Ovary (tissue), 9 donors: ENCODE measurements around the gene PEA15. TPM values are rescaled to one million over a fixed set of nuclear protein-coding genes. Genes with fewer than 3 reads are reported as not detected.

Source experiments
- DNase-seq, 5 donors: peaks; one replicate each; pipeline ENCODE4 v3.0.0-alpha.2; 2019 to 2020
- H3K27ac ChIP-seq, 2 donors: fragments of 200-600 bp; one replicate each; pipeline versions ENCODE4 v1.5.1 to v1.8.0; 2019 to 2022
- H3K27me3 ChIP-seq: fragments of 200-600 bp; one replicate; pipeline ENCODE4 v1.8.0; 2022
- H3K36me3 ChIP-seq: fragments of 200-600 bp; sonication (generic); one replicate; pipeline ENCODE4 v1.5.1; 2019
- H3K4me1 ChIP-seq: one replicate; pipeline ENCODE4 v1.8.1; 2013; ENCODE audit warnings: mild to moderate bottlenecking, moderate library complexity; ENCODE audit not compliant: insufficient read depth
- H3K4me3 ChIP-seq: fragments of 200-600 bp; sonication (generic); one replicate; pipeline ENCODE4 v1.5.1; 2017
- H3K9me3 ChIP-seq, 2 donors: fragments of 200-600 bp in 1 of 2; sonication (generic) in 1 of 2; one replicate each; pipeline versions ENCODE4 v1.5.1 to v1.8.1; 2013 to 2019; ENCODE audit warnings: mild to moderate bottlenecking in 1 of 2, moderate library complexity in 1 of 2
- CTCF ChIP-seq, 3 donors: fragments of 450-650 bp in 2 of 3; fragments of 200-600 bp in 1 of 3; IDR thresholded peaks; one replicate each; pipeline versions ENCODE4 v1.5.1 to v1.8.0; 2016 to 2022; ENCODE audit warnings: antibody characterized with exemption in 3 of 3, mild to moderate bottlenecking in 1 of 3
- EP300 ChIP-seq: sonication (generic); formaldehyde crosslinking; IDR thresholded peaks from one replicate; pipeline ENCODE4 v1.6.1; 2017; ENCODE audit warnings: antibody characterized with exemption
- POLR2A ChIP-seq: fragments of 450-650 bp; IDR thresholded peaks from one replicate; pipeline ENCODE4 v1.6.1; 2017; ENCODE audit warnings: antibody characterized with exemption, mild to moderate bottlenecking, moderate library complexity
- WGBS, 3 donors: extraction: QIAGEN DNeasy Blood & Tissue Kit in 1 of 3; methylation state at CpG; one replicate each; pipeline versions ENCODE4 v1.1.5 to v1.1.7; 2013 to 2017; 5-methylcytosine and 5-hydroxymethylcytosine counted together
- intact Hi-C, 4 donors: fragments of 100-400 bp; cut with DNase I; formaldehyde crosslinking; loops; one replicate each; pipeline versions ENCODE4 v1.11.0 to v1.15.1; 2022 to 2023
- polyA plus RNA-seq, 2 donors: library from polyadenylated mRNA; stranded (reverse); fragments of 200-250 nt in 1 of 2; fragments of 350-450 nt in 1 of 2; fragmentation: Illumina TruSeq in 1 of 2; extraction: RNeasy Lipid Tissue Mini Kit (QIAGEN cat#74804) in 1 of 2; gene quantifications; one replicate each; pipeline ENCODE4 v1.2.3, GENCODE V29; 2013 to 2014
- total RNA-seq, 7 donors: library from RNA; depleted of rRNA in 2 of 7; stranded (reverse); fragments of >200 nt in 2 of 7; fragmentation: NEBNext Ultra II Directional in 3 of 7; extraction: Animal tissue kit (Norgen Biotek cat#: 25700) in 3 of 7; gene quantifications; one replicate each; pipeline versions ENCODE4 v1.1.0 to v1.2.4, GENCODE V29; 2016 to 2023
- donor health status: DM: no; HTN: no; CAD: no; lungs with moderate emphysema.
- donor health status: DM: no; HTN: no; CAD: no.
- donor health status: Bipolar disorder and iron deficiency.
- donor health status: DM: yes; HTN: yes; CAD: no.
- donor health status: DM: no; HTN: no; CAD: no.
- donor health status: DM: yes; HTN: yes; CAD: no.

PEA15 gene
- total and polyA plus RNA-seq, 9 donors = 38.4 to 530 (median 135) TPM

GRCh38 chr1:160177667-160178066 is 27.5 kb upstream of the PEA15 start:
- no peak for DNase-seq
- Histone ChIP-seq H3K9me3 (no peaks in the 10 kb centered on the region), H3K27ac (no peak overlapping the region), H3K36me3 (no peaks in the 10 kb centered on the region), H3K4me3 (no peak overlapping the region), H3K27me3 (no peaks in the 10 kb centered on the region), H3K4me1 (no peaks in the 10 kb centered on the region)
- TF ChIP-seq POLR2A (no peak), EP300 (no peak), CTCF (IDR thresholded peaks at IDR 0.05) (no peak)
- intact Hi-C loops = no loop called here
- WGBS, 3 donors = 74 to 83% (median 80%) methylated on average over 1 of the region's 1 CpG

- Histone ChIP-seq H3K4me3 (no peak overlapping the region), H3K36me3 (no peaks in the 10 kb centered on the region), H3K9me3 (no peaks in the 10 kb centered on the region), H3K27ac (no peak overlapping the region), H3K4me1 (no peaks in the 10 kb centered on the region), H3K27me3 (no peaks in the 10 kb centered on the region)
- TF ChIP-seq POLR2A = no peak
- TF ChIP-seq CTCF (IDR thresholded peaks at IDR 0.05) = no peak
- TF ChIP-seq EP300 = no peak
- no peak for DNase-seq
- WGBS, 3 donors = 92 to 94% (median 92%) methylated on average over 2 of the region's 2 CpGs
- intact Hi-C loops = no loop called here
Measured at GRCh38 chr1:160178731-160179130, 26.5 kb upstream of the PEA15 start.

DNA sequence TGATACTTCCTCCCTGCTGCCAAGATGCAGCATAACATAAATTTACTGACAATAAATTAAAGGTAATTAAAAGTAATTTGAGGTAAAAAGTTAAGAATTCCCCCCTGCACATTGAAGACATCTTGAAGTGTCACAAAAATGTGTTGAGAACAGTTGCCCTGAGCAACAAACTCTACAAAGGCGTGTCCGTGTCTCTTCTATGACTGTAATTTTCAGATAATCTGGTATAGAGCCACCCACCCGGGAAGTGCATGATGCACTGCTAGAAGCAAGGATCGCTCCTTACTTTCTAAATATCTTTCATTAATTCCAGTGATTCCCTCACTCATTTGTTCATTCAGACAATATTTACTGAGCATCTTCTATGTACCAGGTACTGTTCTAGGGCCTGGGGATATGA is 25.8 kb upstream of the PEA15 start:
- intact Hi-C loops = no loop called here
- no peaks in the 10 kb centered on the region for H3K36me3 ChIP-seq
- H3K9me3 ChIP-seq = no peaks in the 10 kb centered on the region
- WGBS, 3 donors = 82 to 88% (median 84%) methylated on average over 4 of the region's 4 CpGs
- H3K4me3 ChIP-seq = no peak overlapping the region
- H3K4me1 ChIP-seq = no peaks in the 10 kb centered on the region
- H3K27ac ChIP-seq = no peak overlapping the region
- TF ChIP-seq POLR2A (no peak), CTCF (IDR thresholded peaks at IDR 0.05) (no peak), EP300 (no peak)
- no peaks in the 10 kb centered on the region for H3K27me3 ChIP-seq
- no peak for DNase-seq

- intact Hi-C loops = loop anchor here in 1 of 4 donors (5.0 kb wide), 1 partner anchor 79 kb away; no protein-coding TSS in a partner anchor
- Histone ChIP-seq H3K4me3 (no peak overlapping the region), H3K36me3 (no peaks in the 10 kb centered on the region), H3K4me1 (no peaks in the 10 kb centered on the region), H3K27me3 (no peaks in the 10 kb centered on the region), H3K9me3 (no peaks in the 10 kb centered on the region), H3K27ac (no peak overlapping the region)
- no peak for DNase-seq
- WGBS, 3 donors = 77 to 90% (median 83%) methylated on average over 7 of the region's 7 CpGs
- no peak for TF ChIP-seq EP300
- no peak for TF ChIP-seq POLR2A
- no peak for TF ChIP-seq CTCF (IDR thresholded peaks at IDR 0.05)
Measured at GRCh38 chr1:160186246-160186645, 18.9 kb upstream of the PEA15 start.
